ENCODE data around the gene BLTP3B.
"Not testable (repeated sequence)": the region's sequence is repeated elsewhere in the genome, so short reads cannot be mapped to it uniquely, and the experiment has no call there.

Gene BLTP3B

DNA sequence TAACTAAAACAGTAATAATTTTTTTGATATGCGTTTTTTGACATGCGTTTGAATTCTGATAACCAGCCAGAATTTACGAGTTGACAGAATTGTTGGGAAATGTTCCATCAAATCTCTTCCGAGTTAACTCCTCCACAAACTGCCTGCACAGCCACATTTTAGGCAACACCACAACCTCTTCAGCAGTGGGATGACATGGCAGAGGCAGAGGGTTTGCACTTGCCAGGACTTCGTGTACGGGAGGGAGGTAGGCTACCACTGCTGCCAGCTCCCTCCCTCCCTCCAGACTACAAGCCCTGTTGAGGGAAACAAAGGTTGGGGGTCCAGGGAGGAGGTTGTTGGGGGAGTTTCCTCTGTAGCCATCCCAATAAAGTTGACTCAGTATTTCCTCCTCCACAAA, 43.4 kb upstream of the BLTP3B start:
- H3K9me3 Mint-ChIP-seq = no peaks in the 10 kb centered on the region
- H3K27ac Mint-ChIP-seq = peak overlapping the region in 2 of 3 experiments; percentile 24 to 46
- H3K4me1 Mint-ChIP-seq = peaks cover 16% of the 10 kb centered on the region
- no peak overlapping the region for H3K4me3 Mint-ChIP-seq
- TF ChIP-seq, protein P1, sequence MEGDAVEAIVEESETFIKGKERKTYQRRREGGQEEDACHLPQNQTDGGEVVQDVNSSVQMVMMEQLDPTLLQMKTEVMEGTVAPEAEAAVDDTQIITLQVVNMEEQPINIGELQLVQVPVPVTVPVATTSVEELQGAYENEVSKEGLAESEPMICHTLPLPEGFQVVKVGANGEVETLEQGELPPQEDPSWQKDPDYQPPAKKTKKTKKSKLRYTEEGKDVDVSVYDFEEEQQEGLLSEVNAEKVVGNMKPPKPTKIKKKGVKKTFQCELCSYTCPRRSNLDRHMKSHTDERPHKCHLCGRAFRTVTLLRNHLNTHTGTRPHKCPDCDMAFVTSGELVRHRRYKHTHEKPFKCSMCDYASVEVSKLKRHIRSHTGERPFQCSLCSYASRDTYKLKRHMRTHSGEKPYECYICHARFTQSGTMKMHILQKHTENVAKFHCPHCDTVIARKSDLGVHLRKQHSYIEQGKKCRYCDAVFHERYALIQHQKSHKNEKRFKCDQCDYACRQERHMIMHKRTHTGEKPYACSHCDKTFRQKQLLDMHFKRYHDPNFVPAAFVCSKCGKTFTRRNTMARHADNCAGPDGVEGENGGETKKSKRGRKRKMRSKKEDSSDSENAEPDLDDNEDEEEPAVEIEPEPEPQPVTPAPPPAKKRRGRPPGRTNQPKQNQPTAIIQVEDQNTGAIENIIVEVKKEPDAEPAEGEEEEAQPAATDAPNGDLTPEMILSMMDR (IDR thresholded peaks at IDR 0.05; ENCODE audit: unreplicated experiment in 3 of 3) = no peak
- H3K27me3 Mint-ChIP-seq (ENCODE audit: low read depth) = no peaks in the 10 kb centered on the region
- no peaks in the 10 kb centered on the region for H3K36me3 Mint-ChIP-seq (ENCODE audit: low read depth)

DNA sequence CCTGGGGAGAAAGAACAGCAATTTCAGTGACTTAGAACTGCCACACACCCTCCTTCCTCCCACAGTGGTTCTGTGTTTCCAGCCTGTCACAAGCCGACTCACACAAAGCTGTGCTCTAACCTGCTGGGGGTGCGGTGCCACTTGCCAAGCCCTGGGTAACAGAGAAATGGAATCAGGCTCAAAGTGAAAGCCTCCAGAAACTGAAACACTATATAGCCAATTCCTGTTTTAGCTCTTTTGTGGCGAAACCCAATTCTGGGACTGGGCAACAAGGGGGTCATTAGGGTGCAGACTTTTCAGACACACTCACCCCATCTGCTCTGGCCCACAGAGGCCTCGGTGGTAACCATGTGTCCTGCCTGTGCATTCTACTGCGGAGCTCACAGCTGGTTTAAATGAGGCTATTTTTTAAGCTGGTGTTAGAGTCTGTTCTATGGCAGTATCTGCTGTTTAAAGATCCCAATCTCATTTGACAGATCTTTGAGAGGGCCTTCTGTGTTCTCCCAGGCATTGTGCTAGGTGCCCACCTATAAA, 42.8 kb upstream of the BLTP3B start:
- no peaks in the 10 kb centered on the region for H3K36me3 Mint-ChIP-seq (ENCODE audit: low read depth)
- H3K4me1 Mint-ChIP-seq = peaks cover 16% of the 10 kb centered on the region
- H3K4me3 Mint-ChIP-seq = no peak overlapping the region
- TF ChIP-seq, protein P1 (IDR thresholded peaks at IDR 0.05; ENCODE audit: unreplicated experiment in 3 of 3) = no peak
- no peaks in the 10 kb centered on the region for H3K27me3 Mint-ChIP-seq (ENCODE audit: low read depth)
- H3K9me3 Mint-ChIP-seq = no peaks in the 10 kb centered on the region
- no peak overlapping the region for H3K27ac Mint-ChIP-seq

DNA sequence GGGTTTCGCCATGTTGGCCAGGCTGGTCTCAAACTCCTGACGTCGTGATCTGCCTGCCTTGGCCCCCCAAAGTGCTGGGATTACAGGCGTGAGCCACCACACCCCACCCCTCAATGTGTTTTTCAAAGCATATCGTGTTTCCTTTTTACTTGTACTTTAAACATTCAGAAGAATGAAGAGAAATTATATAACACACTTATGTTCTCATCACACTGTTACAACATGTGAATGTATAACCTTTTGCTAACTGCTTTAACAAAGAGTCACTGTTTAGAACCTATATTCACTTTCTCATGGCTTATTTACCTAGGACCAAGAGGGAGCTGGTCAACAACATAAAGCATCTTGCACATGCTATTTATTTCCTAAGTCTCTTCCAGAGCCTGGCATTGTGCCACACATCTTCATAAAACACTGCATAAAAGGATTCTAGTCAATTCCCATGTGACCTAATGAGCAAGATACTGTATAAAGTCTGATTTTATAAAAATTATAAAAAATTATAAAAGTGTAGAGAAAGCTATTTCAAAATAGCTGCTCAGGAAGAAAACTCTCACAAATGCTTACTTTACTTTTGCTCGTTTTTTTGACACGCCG, 42.0 kb upstream of the BLTP3B start:
- Mint-ChIP-seq H3K36me3 (ENCODE audit: low read depth) (no peaks in the 10 kb centered on the region), H3K27me3 (ENCODE audit: low read depth) (no peaks in the 10 kb centered on the region), H3K4me3 (no peak overlapping the region), H3K4me1 (peaks cover 16% of the 10 kb centered on the region), H3K9me3 (no peaks in the 10 kb centered on the region), H3K27ac (peak overlapping the region in 1 of 3 experiments; percentile 26)
- TF ChIP-seq, protein P1 (IDR thresholded peaks at IDR 0.05; ENCODE audit: unreplicated experiment in 3 of 3) = no peak

DNA sequence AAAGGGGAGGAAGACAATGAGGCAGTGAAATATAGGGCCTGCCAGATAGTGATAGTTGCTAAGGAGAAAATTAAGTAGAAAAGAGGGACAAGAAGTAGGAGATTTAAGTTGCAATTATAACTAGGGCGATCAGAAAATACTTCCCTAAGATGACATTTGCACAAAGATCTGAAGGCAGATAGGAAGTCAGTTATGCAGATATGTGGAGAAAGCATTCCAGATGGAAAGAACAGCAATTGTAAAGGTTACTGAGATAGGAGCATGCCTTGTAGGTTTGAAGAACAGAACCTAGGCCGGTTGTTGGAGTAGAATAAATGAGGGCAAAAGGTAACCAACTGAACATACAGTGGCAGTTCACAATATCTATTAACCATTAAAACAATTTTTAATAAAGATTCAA, 36.6 kb upstream of the BLTP3B start:
- Mint-ChIP-seq H3K27ac (no peak overlapping the region), H3K27me3 (ENCODE audit: low read depth) (no peaks in the 10 kb centered on the region), H3K9me3 (no peaks in the 10 kb centered on the region), H3K36me3 (ENCODE audit: low read depth) (no peaks in the 10 kb centered on the region), H3K4me3 (no peak overlapping the region), H3K4me1 (no peaks in the 10 kb centered on the region)
- TF ChIP-seq, protein P1 (IDR thresholded peaks at IDR 0.05; ENCODE audit: unreplicated experiment in 3 of 3) = no peak

DNA sequence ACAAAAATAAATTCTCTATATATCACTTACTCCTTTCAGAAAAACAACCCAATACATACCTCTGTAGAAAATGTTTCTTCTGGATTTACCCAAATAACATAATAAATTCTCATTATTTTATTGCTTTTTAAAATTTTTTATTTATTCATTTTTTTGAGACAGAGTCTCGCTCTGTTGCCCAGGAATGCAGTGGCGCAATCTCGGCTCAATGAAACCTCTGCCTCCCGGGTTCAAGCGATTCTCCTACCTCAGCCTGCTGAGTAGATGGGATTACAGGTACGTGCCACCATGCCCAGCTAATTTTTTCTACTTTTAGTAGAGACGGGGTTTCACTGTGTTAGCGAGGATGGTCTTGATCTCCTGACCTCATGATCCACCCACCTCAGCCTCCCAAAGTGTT, 33.8 kb upstream of the BLTP3B start:
- not testable (repeated sequence) for H3K4me3 Mint-ChIP-seq; H3K27ac Mint-ChIP-seq; H3K27me3 Mint-ChIP-seq (ENCODE audit: low read depth); H3K4me1 Mint-ChIP-seq; H3K36me3 Mint-ChIP-seq (ENCODE audit: low read depth); H3K9me3 Mint-ChIP-seq

DNA sequence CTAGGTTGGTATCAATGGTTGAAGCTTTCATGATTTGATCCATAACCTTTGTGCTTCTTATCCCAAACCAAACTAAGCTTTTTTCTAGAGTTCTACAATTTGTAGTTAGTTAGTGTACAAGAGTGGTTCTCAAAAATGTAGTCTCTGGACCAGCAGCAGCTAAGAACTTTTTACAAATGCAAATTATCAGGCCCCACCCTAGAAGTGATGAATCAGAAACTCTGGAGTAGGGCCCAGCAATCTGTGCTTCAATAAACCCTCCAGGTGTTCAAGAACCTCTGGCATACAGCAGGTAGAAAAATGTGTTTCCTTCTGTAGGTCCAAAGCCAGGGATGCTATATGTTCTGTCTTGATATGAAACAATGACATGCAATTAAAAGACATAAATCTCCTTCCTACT, 31.8 kb upstream of the BLTP3B start:
- H3K27ac Mint-ChIP-seq = no peak overlapping the region
- H3K4me3 Mint-ChIP-seq = no peak overlapping the region
- no peaks in the 10 kb centered on the region for H3K9me3 Mint-ChIP-seq
- H3K4me1 Mint-ChIP-seq = peaks cover 16% of the 10 kb centered on the region
- H3K36me3 Mint-ChIP-seq (ENCODE audit: low read depth) = no peaks in the 10 kb centered on the region
- H3K27me3 Mint-ChIP-seq (ENCODE audit: low read depth) = no peaks in the 10 kb centered on the region
- TF ChIP-seq, protein P1 (IDR thresholded peaks at IDR 0.05; ENCODE audit: unreplicated experiment in 3 of 3) = no peak

All from nephron (organoid).